Subcutaneous adipose tissue (tissue), 4 donors: Measurements from ENCODE around the gene WFDC1. TPM values are rescaled to one million over a fixed set of nuclear protein-coding genes. Genes with fewer than 3 reads are reported as not detected.

Experiments
- CTCF ChIP-seq: fragments of 450-650 bp; IDR thresholded peaks from one replicate; pipeline ENCODE4 v1.5.1; 2016; ENCODE audit warnings: low read depth, mild to moderate bottlenecking, control low read depth, antibody characterized with exemption, moderate library complexity
- total RNA-seq, 4 donors: library from RNA; depleted of rRNA; stranded (reverse); fragments of >200 nt; gene quantifications; one replicate each; pipeline ENCODE4 v1.1.0, GENCODE V29; 2016

WFDC1 gene
- total RNA-seq, 4 donors from 2014 or later = 0.38 to 0.98 (median 0.44) TPM; not detected in 1

GRCh38 chr16:84321932-84322331, 27.3 kb downstream of the WFDC1 start:
- no peak for TF ChIP-seq CTCF

GRCh38 chr16:84322749-84323148, 28.1 kb downstream of the WFDC1 start:
- no peak for TF ChIP-seq CTCF

DNA sequence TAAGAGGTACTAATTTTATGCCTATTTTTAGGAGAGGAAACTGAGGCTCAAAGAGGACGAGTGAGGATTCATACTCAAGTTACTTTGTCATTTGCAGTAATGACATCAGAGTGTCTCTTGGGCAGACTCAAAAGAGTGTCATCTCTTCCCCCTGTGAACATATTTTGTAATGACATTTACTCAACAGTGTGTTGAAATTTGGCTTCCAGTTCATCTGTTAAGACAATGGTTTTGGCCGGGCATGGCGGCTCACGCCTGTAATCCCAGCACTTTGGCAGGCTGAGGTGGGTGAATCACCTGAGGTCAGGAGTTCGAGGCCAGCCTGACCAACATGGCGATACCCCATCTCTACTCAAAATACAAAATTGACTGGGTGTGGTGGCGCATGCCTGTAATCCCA, 28.9 kb downstream of the WFDC1 start:
- TF ChIP-seq CTCF = no peak

DNA sequence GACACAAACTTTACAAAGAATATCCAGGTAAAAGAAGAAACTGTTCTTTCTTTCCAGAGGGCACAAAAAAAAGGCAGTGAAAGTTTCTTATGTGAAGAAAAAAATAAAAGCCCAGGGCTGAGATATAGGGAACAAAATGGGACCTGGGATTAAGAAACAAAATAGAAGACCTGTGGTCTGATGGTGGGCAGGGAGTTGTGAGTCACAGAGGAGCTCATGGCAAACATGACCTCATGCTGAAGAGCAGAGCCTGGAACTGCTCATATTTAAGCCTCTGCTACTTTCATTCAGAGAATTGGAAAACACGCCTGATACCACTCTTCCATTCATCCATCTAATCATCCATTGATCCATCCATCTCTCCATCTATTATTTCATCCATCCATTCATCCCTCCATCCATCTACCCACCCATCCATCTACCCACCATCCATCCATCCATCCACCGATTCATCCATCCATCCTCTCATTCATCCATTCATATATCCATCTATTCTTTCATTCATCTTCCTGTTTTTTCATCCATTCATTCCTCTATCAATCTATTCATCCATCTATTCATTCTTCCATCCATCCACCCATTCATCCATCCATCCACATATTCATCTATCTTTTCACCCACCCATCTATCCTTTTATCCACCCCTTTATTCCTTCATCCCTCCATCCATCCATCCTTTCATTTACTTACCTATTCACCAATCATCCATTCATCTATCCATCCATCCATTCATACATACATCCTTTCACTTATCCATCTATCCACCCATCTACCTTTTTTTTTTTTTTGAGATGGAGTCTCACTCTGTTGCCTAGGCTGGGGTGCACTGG, 30.0 kb downstream of the WFDC1 start:
- TF ChIP-seq CTCF = no peak

- no peak for TF ChIP-seq CTCF
Measured at GRCh38 chr16:84326545-84326944, 31.9 kb downstream of the WFDC1 start.

DNA sequence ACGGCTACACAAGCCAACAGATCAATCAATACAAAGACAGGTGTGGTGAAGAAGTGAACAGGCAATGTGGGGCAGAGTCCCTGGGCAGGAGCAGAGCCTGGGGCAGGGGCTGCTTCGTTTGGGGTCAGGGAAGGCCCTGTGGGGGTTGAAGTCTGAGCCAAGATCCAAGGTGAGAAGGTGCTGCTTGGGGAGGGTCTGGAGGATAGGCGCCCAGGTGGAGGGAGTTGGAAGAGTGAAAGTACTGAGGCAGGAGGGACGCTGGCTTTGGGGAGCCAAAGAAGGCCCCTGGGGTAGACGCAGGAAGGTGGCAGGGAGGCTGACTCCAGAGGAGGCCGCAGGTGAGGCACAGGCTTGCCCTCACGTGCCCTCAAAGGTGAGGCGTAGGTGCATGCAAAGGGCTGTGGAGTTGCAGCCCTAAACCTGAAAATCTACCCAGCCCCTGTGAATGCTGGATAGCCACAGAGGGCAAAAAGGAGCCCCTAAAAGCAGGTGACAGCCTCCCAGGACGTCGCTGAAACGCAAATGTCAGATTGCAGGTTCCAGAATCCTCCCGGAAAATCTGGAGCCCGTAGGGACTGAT, 33.3 kb downstream of the WFDC1 start:
- no peak for TF ChIP-seq CTCF

DNA sequence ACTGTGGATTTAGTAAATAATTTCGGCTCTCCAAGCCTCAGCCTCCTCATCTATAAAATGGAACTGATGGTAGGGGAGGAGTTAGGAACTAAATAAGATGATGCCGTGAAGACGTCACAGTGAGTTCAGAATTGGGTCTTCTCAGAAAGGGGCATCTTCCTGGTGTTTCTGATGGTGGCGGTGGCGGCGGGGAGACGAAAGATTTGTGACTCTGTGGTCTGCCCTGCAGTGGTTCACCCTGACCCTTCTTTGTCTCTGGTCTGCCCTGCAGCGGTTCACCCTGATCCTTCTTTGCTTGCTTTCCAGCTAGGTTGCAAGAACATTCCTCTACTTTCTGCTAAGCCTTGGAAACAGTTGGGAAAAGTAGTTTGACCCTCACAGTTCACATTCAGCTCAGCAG, 34.3 kb downstream of the WFDC1 start:
- no peak for TF ChIP-seq CTCF
